H7 (cell line): ENCODE results near the gene PRKCA. TPM values are rescaled to one million over a fixed set of nuclear protein-coding genes. Genes with fewer than 3 reads are reported as not detected.

Source experiments
- DNase-seq: peaks from one replicate; pipeline ENCODE4 v3.0.0; 2012
- H3K27me3 ChIP-seq: 2 replicates; pipeline ENCODE4 v1.6.0; 2011; ENCODE audit warnings: mild to moderate bottlenecking, low read length; ENCODE audit not compliant: control insufficient read depth, insufficient read depth
- H3K36me3 ChIP-seq: replicated peaks from 2 replicates; pipeline ENCODE4 v1.5.1; 2011; ENCODE audit warnings: low read length; ENCODE audit not compliant: control insufficient read depth, insufficient read depth
- H3K4me3 ChIP-seq: 2 replicates; pipeline ENCODE4 v1.5.1; 2011; ENCODE audit warnings: low read depth, mild to moderate bottlenecking, control low read depth, low read length, moderate library complexity; ENCODE audit not compliant: insufficient read depth
- total RNA-seq: library from RNA; depleted of rRNA; stranded (reverse); fragments of >200 nt; shearing (Covaris generic); gene quantifications from 2 replicates; pipeline ENCODE4 v1.2.3, GENCODE V29; 2014; rRNA removed

The PRKCA gene
- total RNA-seq, 1 experiment from 2014 or later = 10.0 TPM

DNA sequence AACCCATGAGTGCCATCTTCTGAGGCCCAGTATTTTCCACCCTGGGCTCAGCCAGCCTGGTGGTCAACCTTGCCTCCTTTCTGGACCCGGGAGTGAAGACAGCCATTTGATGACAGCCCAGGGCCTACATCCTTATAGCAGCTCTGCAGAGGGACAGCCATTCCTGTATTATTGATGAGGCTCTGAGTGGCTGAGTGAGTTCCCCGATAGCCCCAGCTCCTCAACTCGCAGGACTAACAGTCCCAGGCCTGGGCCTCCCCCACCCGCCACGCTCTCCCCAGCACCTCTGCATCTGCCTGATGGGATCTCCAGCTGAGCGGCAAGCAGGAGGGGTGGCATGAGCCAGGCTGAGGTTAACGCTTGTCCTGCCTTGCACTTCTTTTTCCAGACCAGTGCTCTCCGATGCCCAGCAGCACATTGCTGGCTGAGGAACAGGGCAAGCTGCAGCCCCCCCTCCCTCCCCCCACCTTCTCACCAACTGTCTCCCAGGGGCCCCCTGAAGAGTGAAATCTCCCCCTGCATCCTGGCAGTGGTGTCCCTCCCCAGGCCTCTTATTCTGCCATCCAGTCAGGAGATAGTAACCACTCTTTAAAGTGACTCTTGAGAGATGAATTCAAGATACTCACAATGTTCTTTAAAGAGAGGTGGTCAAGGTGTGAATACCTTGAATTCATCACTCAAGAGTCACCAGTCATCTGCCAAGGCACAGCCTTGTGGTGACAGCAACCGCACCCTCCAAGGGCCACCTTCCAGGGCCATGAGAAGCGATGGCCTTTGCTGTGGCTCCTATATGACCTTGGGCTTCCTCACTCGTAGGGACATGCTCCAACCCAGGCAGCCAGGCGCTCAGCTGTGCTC is 556.0 kb downstream of the PRKCA start:
- Histone ChIP-seq H3K4me3 (no peak overlapping the region), H3K27me3 (no peaks in the 10 kb centered on the region), H3K36me3 (no peaks in the 10 kb centered on the region)
- DNase-seq = no peak

DNA sequence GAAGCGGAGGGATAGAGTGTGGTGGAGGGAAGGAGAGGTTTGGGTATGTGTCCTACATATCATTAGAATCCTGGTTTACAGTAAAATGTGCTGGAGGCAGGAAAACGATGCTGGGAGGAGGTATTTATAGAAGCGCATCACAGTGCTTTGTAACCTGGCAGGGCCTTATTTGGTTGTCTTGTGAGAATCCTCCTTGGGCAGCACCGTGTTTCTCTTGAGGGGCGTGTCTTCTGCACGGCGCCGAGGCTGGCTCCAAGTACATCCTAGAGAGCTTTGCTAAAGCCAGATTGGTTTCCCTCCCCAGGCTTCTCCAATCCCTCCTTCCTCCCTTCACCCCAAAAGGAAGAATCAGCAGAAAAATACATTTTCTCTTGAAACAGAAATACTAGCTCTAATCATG is 556.9 kb downstream of the PRKCA start:
- Histone ChIP-seq H3K4me3 (no peak overlapping the region), H3K36me3 (no peaks in the 10 kb centered on the region), H3K27me3 (no peaks in the 10 kb centered on the region)
- DNase-seq = no peak

DNA sequence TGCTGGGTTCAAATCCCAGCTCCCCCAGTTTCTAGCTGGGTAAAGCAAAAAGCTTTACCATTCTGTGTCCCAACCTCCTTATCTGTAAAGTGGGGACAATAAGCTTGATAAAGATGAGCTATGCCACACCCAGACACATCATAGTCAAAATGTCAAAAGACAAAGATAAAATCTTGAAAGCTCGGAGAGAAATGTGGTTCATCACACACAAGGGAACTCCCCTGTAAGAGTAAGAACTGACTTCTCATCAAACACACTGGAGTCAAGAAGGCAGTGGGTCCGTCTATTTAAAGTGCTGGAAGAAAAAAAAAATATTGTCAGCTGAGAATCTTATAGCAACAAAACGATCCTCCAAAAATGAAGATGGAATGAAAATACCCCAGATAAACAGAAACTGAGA is 557.8 kb downstream of the PRKCA start:
- Histone ChIP-seq H3K4me3 (no peak overlapping the region), H3K27me3 (no peaks in the 10 kb centered on the region), H3K36me3 (no peaks in the 10 kb centered on the region)
- no peak for DNase-seq

Other genes with a start within 250 kb of the PRKCA start
- gene CEP112, start 110.5 kb upstream of the PRKCA start, total RNA-seq = 2.0 and 2.1 TPM in 2 replicates
- gene APOH, start 73.2 kb upstream of the PRKCA start, total RNA-seq = not detected in 2 replicates